GM21529 (cell line): ENCODE data around the gene GPR156.

Source experiments
- ATAC-seq: cut with Tn5 transposase; IDR thresholded peaks from one replicate; pipeline ENCODE4 v1.9.1; 2021; ENCODE audit not compliant: unreplicated experiment

The GPR156 gene

GRCh38 chr3:120198305-120198878, 86.6 kb downstream of the GPR156 start:
- no peak for ATAC-seq

DNA sequence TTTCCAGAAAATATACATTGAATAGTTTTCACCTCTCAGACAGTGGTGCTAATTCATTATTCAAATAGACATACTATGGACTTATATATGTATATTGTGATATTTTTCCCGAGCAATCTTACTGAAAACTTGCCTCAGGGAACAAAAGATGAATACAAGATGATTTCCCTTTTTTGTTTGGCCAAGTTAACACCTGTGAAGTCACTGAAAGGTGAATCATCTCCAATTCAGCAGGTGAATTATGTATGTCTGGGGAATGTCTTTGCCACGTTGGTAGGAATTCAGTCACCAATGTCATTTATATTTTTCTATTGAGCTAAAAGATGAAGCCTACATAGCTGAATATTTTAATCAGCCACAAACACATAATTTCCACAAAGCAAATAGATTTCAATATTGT, 88.2 kb downstream of the GPR156 start:
- ATAC-seq = no peak

DNA sequence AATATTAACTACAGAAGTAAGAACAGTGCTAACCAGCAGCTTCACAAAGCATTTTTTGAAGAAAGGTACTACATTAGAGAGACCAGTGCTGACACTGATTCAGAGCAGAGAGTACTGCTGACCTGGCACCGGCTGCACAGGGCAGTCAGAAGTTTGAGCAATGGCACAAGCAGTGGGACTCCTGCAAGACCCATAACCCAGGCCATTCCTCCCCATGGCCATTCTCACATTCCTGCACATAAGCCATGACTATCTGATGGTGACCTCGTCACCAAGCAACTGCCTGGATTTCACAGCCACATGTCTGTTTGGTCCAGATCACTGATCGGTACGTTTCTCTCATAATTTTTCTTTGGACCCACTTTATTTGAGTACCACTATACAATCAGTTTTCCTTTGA, 88.7 kb downstream of the GPR156 start:
- ATAC-seq = no peak

DNA sequence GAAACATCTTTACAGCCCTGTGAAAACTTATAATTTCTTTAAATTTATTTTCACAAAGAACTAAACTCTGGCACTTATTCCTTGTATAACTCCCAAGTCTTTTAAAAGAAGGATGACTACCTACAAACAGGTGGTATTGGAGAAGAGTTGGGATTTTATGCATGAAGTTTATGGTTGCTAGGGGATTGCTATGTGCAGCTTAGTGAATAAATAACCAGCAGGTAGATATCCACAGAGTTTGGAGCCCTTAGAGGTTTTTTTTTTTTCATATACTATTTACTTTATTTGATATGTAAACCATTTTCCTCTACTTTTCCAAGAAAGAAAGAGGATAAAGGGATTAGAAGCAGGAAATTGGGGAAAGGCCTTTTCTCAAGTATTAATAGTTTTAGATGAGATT, 91.5 kb downstream of the GPR156 start:
- ATAC-seq = no peak

- ATAC-seq = no peak
Measured at GRCh38 chr3:120192579-120192978, 92.4 kb downstream of the GPR156 start.

DNA sequence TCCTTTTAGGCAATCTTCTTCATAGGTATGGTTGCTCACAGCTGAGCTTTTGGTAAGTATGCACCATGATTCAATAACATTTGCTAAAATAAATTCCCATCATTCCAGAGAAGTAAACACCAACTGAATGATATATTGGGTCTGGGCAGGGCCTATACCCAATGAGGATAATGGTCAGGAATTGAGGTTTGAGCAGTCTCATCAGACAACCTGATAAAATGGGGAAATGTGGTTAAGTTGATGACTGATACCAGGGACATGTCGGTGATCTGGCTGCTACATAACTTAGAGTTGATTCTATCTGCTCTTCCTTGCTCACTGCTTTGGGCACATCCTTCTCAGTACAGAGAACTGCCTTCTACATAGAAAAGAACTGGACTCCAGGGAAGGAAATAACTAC, 92.9 kb downstream of the GPR156 start:
- no peak for ATAC-seq

DNA sequence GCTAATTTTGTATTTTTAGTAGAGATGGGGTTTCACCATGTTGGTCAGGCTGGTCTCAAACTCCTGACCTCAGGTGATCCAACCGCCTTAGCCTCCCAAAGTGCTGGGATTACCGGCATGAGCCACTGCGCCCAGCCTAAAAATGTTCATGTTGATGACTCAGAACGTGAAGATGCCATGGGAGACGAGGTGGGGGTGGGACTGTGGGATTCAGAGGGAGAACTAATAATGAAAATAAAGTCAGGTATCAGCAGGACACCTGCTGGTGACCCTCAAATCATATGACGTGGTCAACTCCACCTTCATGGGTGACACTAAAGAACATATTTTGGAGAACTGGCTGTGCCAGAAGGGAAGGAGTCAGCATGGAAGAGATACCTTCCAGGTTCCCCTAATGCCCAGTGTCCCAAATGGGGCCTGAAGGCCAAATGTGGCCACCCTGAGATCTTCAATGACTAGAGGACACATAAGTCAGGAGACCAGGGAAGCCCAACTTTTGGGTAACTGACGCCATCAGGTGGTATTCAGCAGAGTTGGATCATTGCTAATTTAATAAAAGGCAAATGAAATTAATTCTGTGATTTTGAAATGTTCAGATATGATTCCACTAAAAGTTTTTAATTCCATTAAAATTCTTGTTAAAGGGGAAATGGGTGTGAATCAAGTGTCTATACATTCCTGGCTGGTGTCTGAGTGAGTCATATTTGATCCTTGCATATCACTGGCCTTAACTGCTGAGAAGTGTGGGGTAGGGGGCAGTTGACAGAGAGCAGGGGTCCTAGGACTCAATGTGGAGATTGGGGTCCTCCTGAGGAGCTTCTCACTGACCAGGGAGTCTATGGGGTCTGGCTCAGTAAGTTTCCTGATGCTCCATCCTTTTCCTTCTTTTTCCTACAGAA, 102.2 kb downstream of the GPR156 start:
- no peak for ATAC-seq

GRCh38 chr3:120181632-120182031, 103.4 kb downstream of the GPR156 start:
- no peak for ATAC-seq

- ATAC-seq = no peak
Measured at GRCh38 chr3:120180731-120181412, 104.2 kb downstream of the GPR156 start.

GRCh38 chr3:120177707-120178306, 107.2 kb downstream of the GPR156 start:
- no peak for ATAC-seq

DNA sequence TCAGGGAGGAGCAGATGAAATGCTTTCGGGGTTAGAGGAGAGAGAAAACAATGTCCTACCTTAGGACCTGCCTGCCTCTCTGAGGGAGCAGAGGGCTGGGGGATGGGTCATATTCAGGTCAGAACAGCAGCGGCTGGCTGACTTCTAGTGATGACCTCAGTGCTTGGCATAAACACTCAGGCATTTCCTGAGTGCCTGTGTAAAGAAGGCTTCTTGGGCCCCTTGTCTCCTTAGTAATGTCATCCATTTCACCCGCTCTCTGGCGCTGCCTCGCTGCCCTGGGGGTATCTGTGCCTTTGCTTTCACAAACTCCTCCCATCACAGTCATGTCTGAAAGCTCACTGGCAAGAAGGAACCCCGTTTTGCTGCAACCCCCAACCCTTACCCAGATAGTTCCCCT, 107.9 kb downstream of the GPR156 start:
- ATAC-seq = no peak

- no peak for ATAC-seq
Measured at GRCh38 chr3:120174811-120175539, 110.0 kb downstream of the GPR156 start.

GRCh38 chr3:120173056-120173675, 111.9 kb downstream of the GPR156 start:
- ATAC-seq = no peak

DNA sequence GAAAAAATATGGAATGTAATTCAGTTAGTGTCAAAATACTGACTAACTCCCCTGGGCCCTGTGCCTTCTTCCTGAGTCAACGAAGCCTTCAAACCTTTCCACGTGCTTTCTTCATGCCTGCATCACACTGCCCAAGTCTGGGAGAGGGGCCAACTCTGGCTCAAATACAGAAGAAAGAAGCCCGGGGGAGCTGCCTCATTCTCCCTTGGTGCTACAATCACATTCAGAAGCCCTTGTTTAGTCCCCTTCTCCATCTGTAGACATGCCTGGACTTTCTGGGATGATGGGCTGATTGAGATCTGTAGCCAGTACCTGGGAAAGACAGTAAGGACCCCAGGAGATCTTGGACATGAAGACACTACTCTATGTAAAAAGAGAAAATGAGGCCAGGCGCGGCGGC, 113.0 kb downstream of the GPR156 start:
- ATAC-seq = no peak

DNA sequence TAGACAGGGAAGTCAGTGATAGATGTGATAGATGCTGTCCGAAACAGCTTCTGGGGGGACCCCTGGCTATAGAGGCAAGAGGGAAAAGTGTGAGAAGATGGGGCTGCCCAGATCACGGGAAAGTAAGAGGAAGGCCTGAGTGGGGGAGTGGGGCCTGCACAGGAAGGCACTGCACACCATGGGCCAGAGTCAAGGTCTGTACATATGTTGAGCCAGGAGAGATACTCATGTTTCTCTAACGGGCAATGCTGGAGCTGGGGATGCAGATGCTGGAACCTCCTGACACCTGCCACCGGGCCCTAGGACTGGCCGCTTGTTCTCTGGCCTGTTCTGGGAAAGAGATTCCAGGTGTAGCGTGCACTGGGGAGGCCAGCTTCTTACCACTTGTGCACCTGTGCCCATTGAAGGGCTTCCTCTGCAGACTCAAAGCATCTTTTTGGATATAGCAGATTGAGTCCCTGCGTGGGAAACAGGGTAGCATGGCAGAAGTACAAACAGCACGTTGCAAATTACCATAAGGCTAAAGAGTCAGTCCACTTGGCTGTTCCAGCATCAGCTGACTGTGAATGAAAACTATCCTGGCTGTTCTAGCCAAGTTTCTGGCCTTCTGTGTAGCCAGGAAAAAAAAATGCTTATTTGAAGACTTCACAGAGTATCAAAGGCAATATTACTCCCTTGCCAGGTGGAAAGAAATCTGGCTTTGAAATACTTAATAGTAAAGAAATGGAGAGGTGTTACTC, 113.7 kb downstream of the GPR156 start:
- ATAC-seq = no peak

DNA sequence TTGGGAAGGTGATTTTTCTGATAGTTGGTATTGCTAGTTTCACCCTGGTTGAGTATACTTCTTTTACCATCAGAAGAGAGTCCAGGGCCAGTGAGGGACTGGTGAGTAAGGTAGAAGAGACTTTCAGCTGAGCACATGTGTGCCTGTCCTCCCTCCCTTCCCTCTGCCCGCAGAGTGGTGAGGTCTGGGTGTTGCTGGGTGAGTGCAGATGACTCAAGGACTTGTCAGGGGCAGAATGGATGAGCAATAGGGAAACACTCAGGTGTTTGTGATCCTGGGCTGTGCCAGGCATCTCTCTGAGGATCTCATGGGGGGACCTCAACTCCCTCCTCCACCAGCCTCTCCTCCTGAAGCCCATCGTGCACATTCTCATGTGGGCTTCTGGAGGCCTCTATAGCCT, 114.8 kb downstream of the GPR156 start:
- no peak for ATAC-seq

DNA sequence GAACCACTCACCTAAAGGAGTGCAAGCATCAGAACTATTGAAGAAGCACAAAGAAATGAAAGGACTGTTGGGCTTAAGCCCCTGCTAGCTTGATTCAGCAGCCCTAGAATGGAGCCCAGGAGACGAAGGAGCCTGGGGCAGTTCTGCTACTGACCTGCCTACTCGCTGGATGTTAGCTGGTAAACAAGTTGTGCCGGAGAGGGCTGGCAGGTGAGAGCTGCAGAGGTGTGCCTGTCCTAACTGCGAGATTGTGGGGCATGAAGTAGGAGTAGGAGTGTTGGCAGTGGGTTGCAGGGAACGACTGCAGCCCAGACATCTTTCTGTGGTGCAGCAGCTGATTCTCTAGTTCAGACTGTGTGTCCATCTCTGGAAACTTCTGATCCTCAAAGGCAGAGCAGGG, 115.6 kb downstream of the GPR156 start:
- ATAC-seq = no peak

- no peak for ATAC-seq
Measured at GRCh38 chr3:120168611-120169010, 116.4 kb downstream of the GPR156 start.

GRCh38 chr3:120168038-120168437, 117.0 kb downstream of the GPR156 start:
- no peak for ATAC-seq

DNA sequence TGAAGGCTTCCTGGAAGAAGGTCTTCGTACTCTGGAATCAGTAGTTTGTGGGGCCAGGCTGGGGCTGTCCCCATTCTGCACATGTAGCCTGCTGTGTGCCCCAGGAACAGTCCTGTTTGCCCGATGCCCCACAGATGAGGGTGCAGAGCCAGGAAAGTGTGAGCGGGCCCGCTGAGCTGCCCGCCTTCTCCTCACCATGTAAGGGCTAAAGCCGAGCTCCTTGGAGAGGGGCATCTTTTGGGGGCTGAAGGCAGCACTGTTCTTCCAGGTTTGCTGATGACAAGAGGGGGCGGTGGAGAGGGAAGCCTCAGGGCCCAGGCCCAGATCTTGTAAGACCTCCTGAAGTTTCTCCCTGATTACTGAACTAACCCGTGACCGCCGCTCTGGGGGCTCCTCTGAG, 117.5 kb downstream of the GPR156 start:
- ATAC-seq = no peak
